Hindlimb muscle (tissue), 1 donor: ENCODE measurements around the gene CLSTN3. TPM values are rescaled to one million over a fixed set of nuclear protein-coding genes. Genes with fewer than 3 reads are reported as not detected.
"Not testable (repeated sequence)": the region's sequence is repeated elsewhere in the genome, so short reads cannot be mapped to it uniquely, and the experiment has no call there.

Experiments used
- DNase-seq: peaks from one replicate; pipeline ENCODE4 v3.0.0-alpha.2; 2013
- polyA plus RNA-seq: library from polyadenylated mRNA; unstranded; fragments of 120-200 nt; gene quantifications from one replicate; pipeline ENCODE4 v1.2.1, GENCODE V29; 2013; ENCODE audit not compliant: insufficient read length

CLSTN3 gene
- polyA plus RNA-seq, 1 donor: 28.8 TPM

GRCh38 chr12:7103837-7104584, 26.2 kb upstream of the CLSTN3 start:
- DNase-seq: no peak

GRCh38 chr12:7106082-7106481, 24.1 kb upstream of the CLSTN3 start:
- no peak for DNase-seq

DNA sequence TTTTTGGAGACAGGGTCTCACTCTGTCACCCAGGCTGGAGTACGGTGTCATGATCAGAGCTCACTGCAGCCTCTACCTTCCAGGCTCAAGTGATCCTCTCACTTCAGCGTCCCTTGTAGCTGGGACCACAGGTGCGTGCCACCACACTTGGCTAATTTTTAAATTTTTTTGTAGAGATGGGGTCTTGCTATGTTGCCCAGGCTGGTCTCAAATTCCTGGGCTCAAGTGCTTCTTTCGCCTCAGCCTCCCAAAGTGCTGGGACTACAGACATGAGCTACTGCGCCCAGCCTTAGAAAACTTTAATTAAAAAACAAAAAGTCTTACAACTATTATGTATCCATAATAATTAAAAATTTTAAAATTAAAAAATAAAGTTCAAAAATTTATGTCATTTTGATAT, 23.0 kb upstream of the CLSTN3 start:
- not testable (repeated sequence) for DNase-seq

GRCh38 chr12:7107636-7108002, 22.6 kb upstream of the CLSTN3 start:
- no peak for DNase-seq

- peak; percentile 62 for DNase-seq
Measured at GRCh38 chr12:7108003-7108795, 22.0 kb upstream of the CLSTN3 start.

GRCh38 chr12:7108796-7109571, 21.2 kb upstream of the CLSTN3 start, which contains the start of gene C1RL:
Gene C1RL, minus strand, starts transcription at chr12:7109214. Its CDS starts 34 bp downstream, at chr12:7109180.
- DNase-seq: peak; percentile 91

DNA sequence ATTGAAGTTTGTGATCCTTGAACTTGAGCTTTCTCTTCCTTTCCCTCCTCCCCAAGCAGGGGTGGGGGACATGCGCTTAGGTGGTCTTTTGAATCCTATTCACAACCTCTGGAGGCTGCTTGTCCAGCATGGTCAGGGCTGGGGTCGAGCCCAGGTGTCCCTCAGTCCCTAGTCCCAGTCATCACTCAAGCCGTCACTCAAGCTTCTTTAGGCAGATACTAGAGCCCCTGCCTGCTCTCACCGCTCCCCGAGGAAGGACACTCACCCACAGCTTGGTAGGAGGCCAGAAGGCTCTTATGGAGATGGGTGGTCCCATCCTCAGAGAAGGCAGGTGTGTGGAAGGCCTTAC, 20.6 kb upstream of the CLSTN3 start:
- no peak for DNase-seq

DNA sequence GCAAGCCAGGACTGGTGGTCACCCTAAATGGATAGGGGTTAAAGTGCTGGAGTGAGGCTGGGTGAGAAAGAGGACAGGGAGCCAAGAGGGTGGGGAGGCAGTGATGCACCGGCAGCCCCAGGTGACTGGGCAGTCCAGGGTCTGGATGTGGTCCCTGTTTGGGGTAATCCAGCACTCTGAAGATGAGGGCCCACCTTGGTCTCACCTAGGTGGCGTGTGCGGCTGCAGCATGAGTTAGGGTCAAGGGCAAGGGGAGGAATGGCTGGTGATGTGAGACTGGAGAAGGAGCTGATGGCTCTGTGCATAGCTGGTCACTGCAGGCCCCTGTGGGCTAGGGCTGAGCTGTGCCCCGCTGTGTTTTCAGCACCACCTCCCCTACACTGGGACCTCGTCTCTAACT, 19.5 kb upstream of the CLSTN3 start:
- no peak for DNase-seq

DNA sequence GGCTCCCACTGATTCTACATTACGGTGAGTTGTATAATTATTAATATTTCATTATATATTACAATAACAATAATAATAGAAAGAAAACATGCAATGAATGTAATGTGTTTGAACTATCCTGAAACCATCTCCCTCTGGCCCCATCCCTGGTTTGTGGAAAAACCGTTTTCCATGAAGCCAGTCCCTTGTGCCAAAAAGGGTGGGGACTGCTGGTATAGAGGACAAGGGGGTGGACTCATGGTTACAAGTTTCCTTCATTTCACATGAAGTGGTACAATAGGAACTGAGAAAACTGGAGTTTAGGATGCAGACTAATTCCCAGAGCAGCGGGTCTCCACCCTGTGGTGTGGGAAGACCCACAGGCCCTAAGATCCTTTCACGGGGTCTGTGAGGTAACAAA, 18.1 kb upstream of the CLSTN3 start:
- peak; percentile 79 for DNase-seq

- DNase-seq: no peak
Measured at GRCh38 chr12:7113389-7113871, 16.7 kb upstream of the CLSTN3 start.

- no peak for DNase-seq
Measured at GRCh38 chr12:7114008-7114407, 16.2 kb upstream of the CLSTN3 start.

DNA sequence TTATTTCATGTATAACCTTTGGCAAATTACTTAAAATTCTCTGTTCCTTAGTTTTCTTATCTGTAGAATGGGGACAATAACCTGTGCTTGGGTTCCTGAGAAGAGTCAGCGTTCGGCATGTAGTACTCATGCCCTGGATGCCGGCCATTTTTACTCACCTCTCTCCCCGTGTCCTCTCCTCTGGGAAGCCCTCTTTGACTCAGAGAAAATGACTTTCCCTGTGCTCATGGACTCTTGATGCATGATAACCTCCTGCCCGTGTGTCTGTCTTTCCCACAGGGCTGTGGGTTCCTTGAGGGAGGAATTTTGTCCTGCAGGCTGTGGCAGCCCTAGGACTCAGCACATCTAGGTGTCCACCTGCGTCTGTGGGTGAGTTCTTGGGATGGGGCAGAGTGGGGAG, 15.3 kb upstream of the CLSTN3 start:
- DNase-seq: no peak

GRCh38 chr12:7116196-7116595, 14.0 kb upstream of the CLSTN3 start:
- DNase-seq: no peak

DNA sequence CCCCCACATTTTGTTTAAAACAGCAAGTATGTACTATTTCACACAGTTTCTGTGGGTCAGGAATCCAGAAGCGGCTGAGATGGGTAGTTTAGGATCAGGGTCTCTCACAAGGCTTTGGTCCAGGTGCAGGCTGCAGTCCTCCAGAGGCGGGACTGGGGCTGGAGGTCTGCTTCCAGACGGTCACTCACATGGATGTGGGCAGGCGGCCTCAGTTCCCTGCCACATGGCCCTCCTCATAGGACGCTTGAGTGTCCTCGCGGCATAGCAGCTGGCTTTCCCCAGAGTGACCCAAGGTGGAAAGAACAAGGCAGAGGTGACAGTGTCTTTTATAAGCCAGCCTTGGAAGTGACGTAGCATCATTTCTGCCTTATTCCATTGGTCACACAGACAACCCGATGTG, 13.3 kb upstream of the CLSTN3 start:
- no peak for DNase-seq

GRCh38 chr12:7117670-7118069, 12.5 kb upstream of the CLSTN3 start:
- DNase-seq: no peak

- no peak for DNase-seq
Measured at GRCh38 chr12:7118881-7119280, 11.3 kb upstream of the CLSTN3 start.

DNA sequence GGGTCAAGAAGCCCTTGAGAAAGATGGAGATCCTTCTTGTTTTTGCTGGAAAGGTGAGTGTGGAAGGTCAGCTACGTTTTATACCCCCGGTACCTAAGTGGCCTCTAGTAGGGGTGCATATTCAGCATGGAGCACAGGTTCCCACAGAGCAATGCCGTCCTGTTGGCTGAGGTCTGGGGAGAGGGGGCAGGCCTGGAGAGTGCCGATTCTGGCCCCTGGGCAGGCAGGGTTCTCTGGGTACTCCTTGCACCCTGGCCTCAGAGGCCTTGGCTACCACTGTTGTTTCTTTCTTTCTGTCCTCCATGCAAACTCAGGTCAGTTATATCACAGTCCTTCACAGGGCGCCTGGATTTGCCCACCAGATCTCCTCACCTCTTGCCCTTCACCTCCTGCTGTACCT, 10.0 kb upstream of the CLSTN3 start:
- DNase-seq: no peak

- no peak for DNase-seq
Measured at GRCh38 chr12:7121324-7121723, 8.8 kb upstream of the CLSTN3 start.

DNA sequence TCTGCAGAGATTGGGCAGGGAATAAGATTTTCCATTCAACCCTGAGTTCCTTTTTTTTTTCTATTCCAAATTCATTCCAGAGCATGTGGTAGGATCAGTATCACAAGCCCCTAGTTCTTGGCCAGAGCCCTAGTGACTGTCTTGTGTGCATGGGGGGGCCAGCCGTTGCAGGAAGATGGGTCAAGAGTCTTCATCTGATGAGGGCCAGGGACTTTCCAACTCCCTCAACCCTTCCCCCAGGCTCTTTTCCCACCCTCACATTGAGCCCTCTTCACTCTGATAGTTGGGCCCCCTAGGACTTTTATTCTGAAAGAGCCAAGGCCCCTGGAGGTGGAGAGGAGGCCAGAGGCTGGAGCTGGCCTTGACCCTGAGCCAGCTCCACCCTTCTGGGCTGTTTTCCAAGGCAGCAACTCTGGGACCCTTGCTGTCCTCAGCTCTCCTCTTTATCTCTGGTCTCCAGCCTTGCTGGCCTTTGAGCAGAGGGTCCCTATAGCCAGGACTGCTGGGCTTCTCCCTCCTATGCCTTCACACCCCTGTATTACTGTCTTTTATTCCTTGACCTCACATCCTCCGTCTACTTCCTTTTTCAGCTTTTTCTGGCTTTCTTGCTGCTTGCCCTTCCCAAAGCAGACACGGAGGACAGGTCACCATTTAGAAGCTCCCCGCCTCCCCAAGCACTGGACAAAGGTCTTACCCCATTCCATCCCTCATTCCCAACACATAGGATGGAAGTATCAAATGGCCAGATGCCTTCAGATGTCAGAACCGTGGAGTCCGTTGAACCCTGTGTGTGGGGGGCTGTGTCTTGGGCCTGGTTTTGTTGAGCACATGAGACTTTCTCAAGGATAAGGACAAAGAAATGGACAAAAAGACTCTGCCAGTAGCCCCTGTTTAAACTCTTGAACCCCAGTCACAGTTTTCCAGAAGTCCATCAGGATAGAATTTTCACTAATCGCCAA, 7.1 kb upstream of the CLSTN3 start:
- peak; percentile 75 for DNase-seq

DNA sequence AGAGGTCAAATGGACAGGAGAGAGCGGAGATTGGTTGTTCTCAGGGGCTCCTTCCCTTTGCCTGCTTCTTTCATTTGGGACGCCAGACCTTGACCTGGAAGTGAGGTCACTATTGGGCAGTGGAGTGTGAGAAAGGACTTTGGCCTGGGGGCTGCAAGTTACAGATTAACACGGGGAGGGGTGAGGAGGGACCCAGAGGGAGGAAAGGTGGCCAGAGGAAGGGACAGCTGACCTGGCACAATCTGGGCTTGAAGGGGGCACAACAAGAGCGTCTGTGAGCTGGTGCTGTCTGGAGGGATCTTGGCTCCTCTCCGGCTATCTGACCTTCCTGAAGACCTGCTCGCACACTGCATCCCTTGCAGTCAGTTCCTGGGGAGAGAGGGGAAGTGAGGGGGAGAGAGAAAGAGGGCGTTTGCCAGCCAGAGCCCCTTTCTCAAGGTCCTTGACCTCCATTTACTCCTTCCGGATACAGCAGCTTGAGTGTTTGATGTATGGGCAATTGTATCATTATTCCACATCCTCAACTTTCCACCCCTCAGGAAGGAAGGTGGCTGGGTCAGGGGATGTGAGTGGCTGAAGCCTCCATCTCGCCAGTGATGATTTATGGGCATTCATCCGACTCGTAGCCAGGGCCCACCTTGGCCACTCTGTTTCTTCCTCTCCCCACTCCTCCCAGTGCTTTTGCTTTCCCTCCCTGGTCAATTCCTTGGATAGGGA, 6.2 kb upstream of the CLSTN3 start:
- no peak for DNase-seq

DNA sequence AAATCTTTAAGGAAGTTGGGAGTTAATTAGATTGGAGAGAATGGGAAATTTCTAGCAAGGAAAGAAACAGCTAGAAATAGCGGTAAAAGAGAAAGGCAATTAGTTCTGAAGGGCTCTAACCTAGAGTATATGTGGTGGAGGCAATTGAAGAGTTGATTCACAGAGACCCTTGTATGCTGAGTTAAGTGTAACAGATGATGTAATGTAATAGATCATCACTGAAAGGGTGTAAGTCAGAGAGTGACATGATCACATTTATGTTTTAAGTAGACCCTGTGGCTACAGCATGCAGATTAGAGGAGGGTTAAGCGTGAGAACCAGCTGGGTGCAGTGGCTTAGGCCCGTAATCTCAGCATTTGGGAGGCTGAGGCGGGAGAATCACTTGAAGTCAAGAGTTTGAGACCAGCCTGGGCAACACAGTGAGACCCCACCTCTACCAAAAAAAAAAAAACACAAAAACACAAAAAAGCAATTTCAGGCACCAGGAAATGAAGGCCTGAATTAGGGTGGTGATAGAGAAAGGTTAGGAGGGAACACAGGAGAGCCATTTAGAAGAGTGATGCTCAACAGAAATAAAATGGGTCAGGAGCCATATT, 4.4 kb upstream of the CLSTN3 start:
- DNase-seq: no peak
